Esophagus muscularis mucosa (tissue), 4 donors: ENCODE measurements around the gene PDK2. TPM values are rescaled to one million over a fixed set of nuclear protein-coding genes. Genes with fewer than 3 reads are reported as not detected.

ENCODE experiments used
- DNase-seq: peaks from one replicate; pipeline ENCODE4 v3.0.0-alpha.2; 2017; ENCODE audit errors: extremely low spot score
- H3K27ac ChIP-seq, 4 donors: fragments of 200-600 bp; sonication (generic); replicated peaks in 1 of 4; 1 replicate in 3 of 4; 2 replicates in 1 of 4; pipeline ENCODE4 v1.5.1; 2016 to 2019; ENCODE audit warnings: mild to moderate bottlenecking in 1 of 4
- H3K27me3 ChIP-seq, 4 donors: fragments of 200-600 bp; sonication (generic); one replicate each; pipeline versions ENCODE4 v1.5.1 to v1.6.0; 2016 to 2019
- H3K36me3 ChIP-seq, 4 donors: fragments of 200-600 bp; sonication (generic); one replicate each; pipeline ENCODE4 v1.5.1; 2016 to 2019
- H3K4me1 ChIP-seq, 4 donors: fragments of 200-600 bp; sonication (generic); one replicate each; pipeline ENCODE4 v1.5.1; 2016 to 2019
- H3K4me3 ChIP-seq, 4 donors: fragments of 200-600 bp; sonication (generic); 1 replicate in 2 of 4; 2 replicates in 2 of 4; pipeline ENCODE4 v1.5.1; 2016 to 2019; ENCODE audit warnings: mild to moderate bottlenecking in 4 of 4, moderate library complexity in 1 of 4
- H3K9me3 ChIP-seq, 4 donors: fragments of 200-600 bp; sonication (generic); 1 replicate in 3 of 4; 2 replicates in 1 of 4; pipeline ENCODE4 v1.5.1; 2016 to 2019
- EP300 ChIP-seq: sonication (generic); formaldehyde crosslinking; IDR thresholded peaks from one replicate; pipeline ENCODE4 v1.6.1; 2017; ENCODE audit warnings: antibody characterized with exemption
- POLR2A ChIP-seq: fragments of 450-650 bp; IDR thresholded peaks from one replicate; pipeline ENCODE4 v1.6.1; 2017; ENCODE audit warnings: antibody characterized with exemption, moderate library complexity, mild to moderate bottlenecking, low read depth
- POLR2AphosphoS5 ChIP-seq, 2 donors: sonication (generic); formaldehyde crosslinking; IDR thresholded peaks; one replicate each; pipeline ENCODE4 v1.6.1; 2017; ENCODE audit warnings: antibody characterized with exemption in 2 of 2
- WGBS: methylation state at CpG from one replicate; pipeline ENCODE4 v1.1.5; 2018; 5-methylcytosine and 5-hydroxymethylcytosine counted together
- intact Hi-C: fragments of 100-400 bp; cut with DNase I; formaldehyde crosslinking; loops from one replicate; pipeline ENCODE4 v1.15.1; 2023
- total RNA-seq, 4 donors: library from RNA; depleted of rRNA; stranded (reverse); fragments of >200 nt; gene quantifications; one replicate each; pipeline versions ENCODE4 v1.1.0 to v1.2.1, GENCODE V29; 2016
- TF ChIP-seq, protein P1 (sequence below), 3 experiments: fragments of 200-600 bp in 2 of 3; fragments of 450-650 bp in 1 of 3; sonication (generic) in 2 of 3; IDR thresholded peaks; one replicate each; pipeline ENCODE4 v1.5.1; 2017 to 2019; ENCODE audit warnings: antibody characterized with exemption in 3 of 3, mild to moderate bottlenecking in 2 of 3, moderate library complexity in 1 of 3

Gene PDK2
- total RNA-seq, 4 donors from 2014 or later: 31.6 to 118 (median 61.4) TPM

DNA sequence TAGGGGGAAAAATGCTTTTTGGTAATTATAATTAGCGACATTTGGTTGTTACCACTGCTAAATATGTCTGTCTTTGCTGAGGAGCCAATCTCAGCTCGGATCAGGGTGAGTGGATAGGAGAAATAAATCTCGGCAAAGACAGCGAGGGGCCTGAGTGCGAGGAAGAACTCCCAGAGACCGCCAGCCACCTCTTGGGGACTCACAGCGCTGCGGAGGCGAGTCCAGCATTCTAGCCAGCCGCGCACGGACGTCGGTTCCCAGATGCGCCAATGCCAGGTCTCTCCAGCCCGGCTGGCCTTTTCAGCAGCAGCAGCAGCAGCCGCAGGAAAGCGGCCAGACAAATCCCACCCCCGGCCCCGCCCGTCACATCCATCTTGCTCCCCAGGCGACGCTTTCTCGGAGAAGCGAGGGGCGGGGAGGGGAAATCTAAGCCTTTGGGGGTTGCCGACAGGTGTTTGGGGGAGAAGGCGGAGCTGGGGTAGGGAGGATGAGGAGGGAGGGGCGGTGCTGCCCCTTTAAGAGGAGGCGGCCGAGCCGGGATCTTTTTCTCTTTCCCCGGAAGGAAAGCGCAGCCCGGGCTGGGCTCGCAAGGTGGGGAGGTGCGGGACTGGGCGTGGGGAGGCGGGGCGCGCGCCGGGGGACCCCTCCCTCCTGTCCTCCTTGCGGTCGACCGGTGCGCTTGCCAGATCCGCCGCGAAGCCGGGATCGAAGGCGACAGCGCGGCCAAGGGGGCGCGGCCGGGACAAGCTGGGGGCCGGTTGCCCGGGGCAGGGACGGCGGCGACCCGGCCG, 39.5 kb upstream of the PDK2 start, which contains the start of gene ITGA3:
Gene ITGA3 (plus strand): TSS at position 685 of the 791 bp plus-strand sequence. CDS start 330 bp downstream, outside the sequence.
- no peaks in the 10 kb centered on the region for H3K9me3 ChIP-seq
- TF ChIP-seq EP300 (no peak), POLR2AphosphoS5 (IDR thresholded peaks at IDR 0.05) (peak; percentile 66 to 79)
- no peaks in the 10 kb centered on the region for H3K27me3 ChIP-seq
- H3K4me1 ChIP-seq: peaks cover 50 to 78% (median 76%) of the 10 kb centered on the region in 4 donors
- H3K36me3 ChIP-seq: no peaks in the 10 kb centered on the region
- peak; percentile 94 for DNase-seq
- H3K27ac ChIP-seq: peak within 1 kb of the TSS; percentile 91 to 97 (median 95)
- intact Hi-C loops: no loop called here
- WGBS: under 1% methylated on average over 51 of the region's 65 CpGs
- peak within 1 kb of the TSS; percentile 72 to 95 (median 90) for H3K4me3 ChIP-seq

DNA sequence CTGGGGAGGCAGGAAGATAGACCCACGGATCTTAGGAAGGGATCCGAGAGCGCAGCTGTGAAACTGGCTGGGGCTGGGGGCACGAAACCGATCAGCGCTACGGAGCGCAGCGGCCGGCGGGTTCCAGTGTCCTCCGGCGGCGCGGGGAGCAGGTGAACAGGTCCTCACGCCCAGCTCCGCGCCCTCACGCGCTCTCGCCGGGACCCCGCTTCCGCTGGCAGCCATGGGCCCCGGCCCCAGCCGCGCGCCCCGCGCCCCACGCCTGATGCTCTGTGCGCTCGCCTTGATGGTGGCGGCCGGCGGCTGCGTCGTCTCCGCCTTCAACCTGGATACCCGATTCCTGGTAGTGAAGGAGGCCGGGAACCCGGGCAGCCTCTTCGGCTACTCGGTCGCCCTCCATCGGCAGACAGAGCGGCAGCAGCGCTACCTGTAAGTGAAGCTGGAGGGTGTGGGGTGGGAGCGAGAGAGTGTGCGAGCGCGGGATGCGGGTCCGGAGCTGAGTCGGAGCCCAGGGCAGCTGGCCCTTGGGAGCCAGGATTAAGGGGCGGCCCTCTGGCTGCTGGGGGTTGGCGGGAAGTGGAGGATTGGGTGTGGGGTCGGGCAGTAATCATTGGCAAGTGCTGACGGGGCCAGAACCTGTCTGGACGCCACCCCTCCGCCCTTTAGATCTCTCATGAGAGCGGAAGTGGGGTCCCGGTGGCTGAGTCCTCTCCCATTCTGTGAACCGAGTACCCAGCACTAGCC, 38.8 kb upstream of the PDK2 start:
- 0% methylated on average over 1 of the region's 64 CpGs for WGBS
- intact Hi-C loops: no loop called here
- TF ChIP-seq EP300 (no peak), POLR2A (no peak), POLR2AphosphoS5 (IDR thresholded peaks at IDR 0.05) (peak in 1 of 2 donors; percentile 14)
- TF ChIP-seq, protein P1, sequence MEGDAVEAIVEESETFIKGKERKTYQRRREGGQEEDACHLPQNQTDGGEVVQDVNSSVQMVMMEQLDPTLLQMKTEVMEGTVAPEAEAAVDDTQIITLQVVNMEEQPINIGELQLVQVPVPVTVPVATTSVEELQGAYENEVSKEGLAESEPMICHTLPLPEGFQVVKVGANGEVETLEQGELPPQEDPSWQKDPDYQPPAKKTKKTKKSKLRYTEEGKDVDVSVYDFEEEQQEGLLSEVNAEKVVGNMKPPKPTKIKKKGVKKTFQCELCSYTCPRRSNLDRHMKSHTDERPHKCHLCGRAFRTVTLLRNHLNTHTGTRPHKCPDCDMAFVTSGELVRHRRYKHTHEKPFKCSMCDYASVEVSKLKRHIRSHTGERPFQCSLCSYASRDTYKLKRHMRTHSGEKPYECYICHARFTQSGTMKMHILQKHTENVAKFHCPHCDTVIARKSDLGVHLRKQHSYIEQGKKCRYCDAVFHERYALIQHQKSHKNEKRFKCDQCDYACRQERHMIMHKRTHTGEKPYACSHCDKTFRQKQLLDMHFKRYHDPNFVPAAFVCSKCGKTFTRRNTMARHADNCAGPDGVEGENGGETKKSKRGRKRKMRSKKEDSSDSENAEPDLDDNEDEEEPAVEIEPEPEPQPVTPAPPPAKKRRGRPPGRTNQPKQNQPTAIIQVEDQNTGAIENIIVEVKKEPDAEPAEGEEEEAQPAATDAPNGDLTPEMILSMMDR (IDR thresholded peaks at IDR 0.05): peak; percentile 27 to 59 (median 36)

DNA sequence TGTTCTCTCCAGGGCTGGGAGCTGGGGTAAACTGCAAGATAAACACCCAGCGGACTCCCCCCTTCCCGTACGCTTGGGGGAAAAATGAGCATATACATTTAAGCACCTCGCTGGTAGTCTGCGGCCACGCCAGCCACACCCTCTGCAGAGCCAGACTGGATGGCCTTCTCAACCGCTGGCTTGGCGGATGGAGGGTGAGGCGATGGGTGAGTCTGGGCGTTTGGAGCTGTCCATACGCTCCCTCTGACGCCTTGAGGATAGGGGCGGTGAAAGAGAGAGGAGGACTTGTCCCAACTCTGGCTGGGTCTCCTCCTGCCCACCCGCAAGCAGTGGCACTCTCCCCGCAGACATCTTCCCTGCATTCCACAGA, 38.2 kb upstream of the PDK2 start:
- peak overlapping the region; percentile 91 to 97 (median 95) for H3K27ac ChIP-seq
- intact Hi-C loops: no loop called here
- no peaks in the 10 kb centered on the region for H3K36me3 ChIP-seq
- peak overlapping the region; percentile 72 to 95 (median 90) for H3K4me3 ChIP-seq
- peaks cover 64 to 83% (median 83%) of the 10 kb centered on the region in 4 donors for H3K4me1 ChIP-seq
- TF ChIP-seq POLR2AphosphoS5 (IDR thresholded peaks at IDR 0.05) (peak in 1 of 2 donors; percentile 70), POLR2A (no peak)
- 45% methylated on average over 13 of the region's 15 CpGs for WGBS
- no peak for DNase-seq
- no peaks in the 10 kb centered on the region for H3K9me3 ChIP-seq
- H3K27me3 ChIP-seq: no peaks in the 10 kb centered on the region

More for the DNA sequence above, 38.8 kb upstream of the PDK2 start:
- Histone ChIP-seq H3K4me1 (peaks cover 58 to 80% (median 78%) of the 10 kb centered on the region in 4 donors), H3K9me3 (no peaks in the 10 kb centered on the region), H3K4me3 (peak overlapping the region; percentile 72 to 95 (median 90)), H3K27me3 (no peaks in the 10 kb centered on the region), H3K36me3 (no peaks in the 10 kb centered on the region), H3K27ac (peak overlapping the region; percentile 91 to 97 (median 95))
- DNase-seq: no peak

DNA sequence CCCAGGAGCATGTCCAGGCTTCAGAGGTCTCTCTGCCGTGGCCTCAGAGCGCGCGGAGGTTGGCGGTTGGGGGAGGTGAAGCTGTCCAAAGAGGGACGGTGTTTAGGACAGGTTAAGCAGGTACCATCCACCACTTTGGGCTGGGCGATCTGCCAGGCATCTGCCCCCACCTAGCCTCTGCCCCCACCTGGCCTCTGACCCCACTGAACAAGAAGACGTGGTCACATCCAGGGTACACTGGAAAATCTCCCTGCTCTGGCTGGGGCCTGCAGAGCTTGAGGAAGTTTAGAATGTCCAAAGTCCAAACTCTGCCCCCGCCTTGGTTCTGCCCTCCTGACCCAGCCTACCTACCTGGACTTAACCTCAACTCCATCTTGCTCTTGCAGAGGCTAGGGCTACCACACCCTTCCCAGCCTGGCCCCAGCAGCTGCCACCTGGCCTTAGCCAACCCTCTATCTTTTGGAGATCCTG, 37.6 kb upstream of the PDK2 start:
- intact Hi-C loops: no loop called here
- Histone ChIP-seq H3K27ac (peak overlapping the region; percentile 91 to 97 (median 95)), H3K9me3 (no peaks in the 10 kb centered on the region), H3K4me3 (peak overlapping the region; percentile 72 to 95 (median 90)), H3K36me3 (no peaks in the 10 kb centered on the region), H3K27me3 (no peaks in the 10 kb centered on the region), H3K4me1 (peaks cover 70 to 90% (median 89%) of the 10 kb centered on the region in 4 donors)
- WGBS: 73% methylated on average over 8 of the region's 9 CpGs
- DNase-seq: no peak
- TF ChIP-seq, protein P1 (IDR thresholded peaks at IDR 0.05): no peak
- no peak for TF ChIP-seq POLR2A
- no peak for TF ChIP-seq EP300
- TF ChIP-seq POLR2AphosphoS5 (IDR thresholded peaks at IDR 0.05): no peak

DNA sequence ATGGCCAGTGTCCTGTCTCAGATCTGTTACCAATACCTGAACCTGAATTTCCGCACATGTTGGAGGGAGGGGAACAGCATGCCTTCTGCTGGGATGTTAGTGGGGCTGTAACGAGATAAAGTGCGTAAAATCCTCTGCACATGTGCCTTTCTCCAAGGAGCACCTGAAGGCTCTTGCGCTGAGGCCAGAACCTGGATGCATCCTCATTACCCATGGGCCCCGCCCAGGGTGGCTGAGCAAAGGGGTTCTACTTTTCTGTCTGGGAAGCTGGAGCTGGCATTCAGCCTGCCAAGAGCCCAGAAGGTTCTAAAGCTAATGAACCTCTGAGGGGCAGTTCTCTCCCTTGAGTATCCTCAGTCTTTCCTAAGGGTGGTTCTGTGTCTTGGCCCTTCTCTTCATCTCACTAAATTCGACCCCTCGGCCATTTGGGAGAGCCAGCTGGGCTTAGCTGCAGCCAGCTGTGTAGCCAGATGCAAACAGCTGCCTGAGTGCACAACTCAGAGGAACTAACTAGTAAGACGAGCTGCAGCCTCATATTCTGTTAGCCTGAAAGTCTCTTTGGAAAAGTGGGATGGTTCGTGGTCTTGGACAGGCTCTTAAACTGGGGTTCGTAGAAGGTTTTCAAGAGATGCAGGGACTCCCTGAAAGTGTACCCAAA, 36.7 kb upstream of the PDK2 start:
- H3K27me3 ChIP-seq: no peaks in the 10 kb centered on the region
- no peak for DNase-seq
- intact Hi-C loops: no loop called here
- peaks cover 75 to 92% (median 92%) of the 10 kb centered on the region in 4 donors for H3K4me1 ChIP-seq
- TF ChIP-seq, protein P1 (IDR thresholded peaks at IDR 0.05): no peak
- TF ChIP-seq POLR2AphosphoS5 (IDR thresholded peaks at IDR 0.05) (peak in 1 of 2 donors; percentile 50), EP300 (no peak)
- H3K36me3 ChIP-seq: no peaks in the 10 kb centered on the region
- WGBS: 92% methylated on average over 9 of the region's 10 CpGs
- peak overlapping the region; percentile 91 to 97 (median 95) for H3K27ac ChIP-seq
- H3K9me3 ChIP-seq: no peaks in the 10 kb centered on the region
- H3K4me3 ChIP-seq: peak overlapping the region in 1 of 4 donors; percentile 1
